Gastroesophageal sphincter (tissue), 4 donors: Measurements from ENCODE around the gene LRRC46. TPM values are rescaled to one million over a fixed set of nuclear protein-coding genes. Genes with fewer than 3 reads are reported as not detected.

Source experiments
- ATAC-seq: fragments of 150-250 bp; one replicate; pipeline ENCODE4 v1.9.1; 2016; ENCODE audit warnings: mild to moderate bottlenecking, moderate library complexity
- H3K27ac ChIP-seq, 4 donors: fragments of 200-600 bp; sonication (generic) in 3 of 4; 1 replicate in 3 of 4; 2 replicates in 1 of 4; pipeline ENCODE4 v1.5.1; 2016 to 2019
- H3K27me3 ChIP-seq: fragments of 200-600 bp; sonication (generic); one replicate; pipeline ENCODE4 v1.5.1; 2019
- H3K36me3 ChIP-seq, 2 donors: fragments of 200-600 bp; sonication (generic); one replicate each; pipeline ENCODE4 v1.5.1; 2019; ENCODE audit warnings: control low read depth in 1 of 2
- H3K4me1 ChIP-seq, 3 donors: fragments of 200-600 bp; sonication (generic); 1 replicate in 2 of 3; 2 replicates in 1 of 3; pipeline ENCODE4 v1.5.1; 2016 to 2019; ENCODE audit warnings: control low read depth in 2 of 3
- H3K4me3 ChIP-seq, 2 donors: fragments of 200-600 bp; sonication (generic); one replicate each; pipeline ENCODE4 v1.5.1; 2019; ENCODE audit warnings: mild to moderate bottlenecking in 1 of 2, moderate library complexity in 1 of 2
- H3K9me3 ChIP-seq, 3 donors: fragments of 200-600 bp; sonication (generic); one replicate each; pipeline ENCODE4 v1.5.1; 2017 to 2019; ENCODE audit warnings: control low read depth in 2 of 3
- CTCF ChIP-seq, 4 experiments: fragments of 200-600 bp in 2 of 4; fragments of 450-650 bp in 2 of 4; sonication (generic) in 1 of 4; IDR thresholded peaks; one replicate each; pipeline ENCODE4 v1.5.1; 2017 to 2019; ENCODE audit warnings: antibody characterized with exemption in 4 of 4, mild to moderate bottlenecking in 2 of 4, moderate library complexity in 2 of 4
- EP300 ChIP-seq: sonication (generic); formaldehyde crosslinking; IDR thresholded peaks from one replicate; pipeline ENCODE4 v1.6.1; 2017; ENCODE audit warnings: antibody characterized with exemption, mild to moderate bottlenecking
- POLR2A ChIP-seq, 2 donors: fragments of 450-650 bp; IDR thresholded peaks; one replicate each; pipeline ENCODE4 v1.6.1; 2017; ENCODE audit warnings: antibody characterized with exemption in 2 of 2, mild to moderate bottlenecking in 2 of 2, moderate library complexity in 1 of 2
- POLR2AphosphoS5 ChIP-seq: sonication (generic); formaldehyde crosslinking; IDR thresholded peaks from one replicate; pipeline ENCODE4 v1.6.1; 2017; ENCODE audit warnings: antibody characterized with exemption
- WGBS, 2 donors: methylation state at CpG; one replicate each; pipeline ENCODE4 v1.1.5; 2018; ENCODE audit warnings: low coverage in 1 of 2; 5-methylcytosine and 5-hydroxymethylcytosine counted together
- total RNA-seq, 4 donors: library from RNA; depleted of rRNA; stranded (reverse); fragments of >200 nt; gene quantifications; one replicate each; pipeline ENCODE4 v1.1.0, GENCODE V29; 2016

Gene LRRC46
- total RNA-seq, 4 donors from 2014 or later, result 0.46 to 1.3 TPM; not detected in 2

- H3K4me3 ChIP-seq, result no peak overlapping the region
- no peaks in the 10 kb centered on the region for H3K9me3 ChIP-seq
- no peak overlapping the region for H3K27ac ChIP-seq
- H3K27me3 ChIP-seq, result peaks cover 99% of the 10 kb centered on the region
- peaks cover 0 to 22% (median 9%) of the 10 kb centered on the region in 3 donors for H3K4me1 ChIP-seq
- WGBS, 2 donors, result 28 to 30% methylated on average over 2 to 5 of the region's 5 CpGs
- H3K36me3 ChIP-seq, result no peaks in the 10 kb centered on the region
- TF ChIP-seq POLR2A (IDR thresholded peaks at IDR 0.05) (no peak), POLR2AphosphoS5 (no peak), EP300 (no peak), CTCF (IDR thresholded peaks at IDR 0.05) (no peak)
- no peak for ATAC-seq
Observed at GRCh38 chr17:47853616-47854015, 22.1 kb downstream of the LRRC46 start.

- Histone ChIP-seq H3K9me3 (no peaks in the 10 kb centered on the region), H3K4me3 (no peak overlapping the region), H3K27me3 (peaks cover 99% of the 10 kb centered on the region), H3K27ac (no peak overlapping the region), H3K4me1 (peaks cover 0 to 18% (median 7%) of the 10 kb centered on the region in 3 donors), H3K36me3 (no peaks in the 10 kb centered on the region)
- TF ChIP-seq CTCF (IDR thresholded peaks at IDR 0.05), result no peak
- no peak for TF ChIP-seq EP300
- no peak for TF ChIP-seq POLR2A (IDR thresholded peaks at IDR 0.05)
- no peak for TF ChIP-seq POLR2AphosphoS5
- WGBS, 2 donors, result 5% methylated on average over 3 of the region's 3 CpGs; no CpG with 5 or more reads in 1 of the 2 donors
- no peak for ATAC-seq
Observed at GRCh38 chr17:47855737-47856136, 24.3 kb downstream of the LRRC46 start.

GRCh38 chr17:47856830-47857229, 25.4 kb downstream of the LRRC46 start:
- no peak for ATAC-seq
- H3K27me3 ChIP-seq, result peaks cover 99% of the 10 kb centered on the region
- H3K9me3 ChIP-seq, result no peaks in the 10 kb centered on the region
- no peak overlapping the region for H3K4me3 ChIP-seq
- no peak overlapping the region for H3K27ac ChIP-seq
- H3K36me3 ChIP-seq, result no peaks in the 10 kb centered on the region
- TF ChIP-seq POLR2AphosphoS5 (no peak), EP300 (no peak), CTCF (IDR thresholded peaks at IDR 0.05) (no peak), POLR2A (IDR thresholded peaks at IDR 0.05) (no peak)
- peaks cover 0 to 7% (median 0%) of the 10 kb centered on the region in 3 donors for H3K4me1 ChIP-seq

- ATAC-seq, result no peak
- no peaks in the 10 kb centered on the region for H3K36me3 ChIP-seq
- TF ChIP-seq EP300 (no peak), POLR2AphosphoS5 (no peak), CTCF (IDR thresholded peaks at IDR 0.05) (no peak)
- H3K4me3 ChIP-seq, result no peak overlapping the region
- no peaks in the 10 kb centered on the region for H3K9me3 ChIP-seq
- WGBS, 2 donors, result 49 to 65% methylated on average over 7 to 10 of the region's 16 CpGs
- no peak overlapping the region for H3K27ac ChIP-seq
- H3K4me1 ChIP-seq, result no peaks in the 10 kb centered on the region
- H3K27me3 ChIP-seq, result peaks cover 89% of the 10 kb centered on the region
Observed at GRCh38 chr17:47857551-47858455, 26.3 kb downstream of the LRRC46 start.

GRCh38 chr17:47860386-47860785, 28.9 kb downstream of the LRRC46 start:
- WGBS, 2 donors, result 73 to 94% methylated on average over 1 to 5 of the region's 5 CpGs
- no peak overlapping the region for H3K27ac ChIP-seq
- no peaks in the 10 kb centered on the region for H3K9me3 ChIP-seq
- H3K4me1 ChIP-seq, result no peaks in the 10 kb centered on the region
- ATAC-seq, result no peak
- H3K27me3 ChIP-seq, result peaks cover 73% of the 10 kb centered on the region
- no peaks in the 10 kb centered on the region for H3K36me3 ChIP-seq
- H3K4me3 ChIP-seq, result no peak overlapping the region
- TF ChIP-seq POLR2A (IDR thresholded peaks at IDR 0.05) (no peak), CTCF (IDR thresholded peaks at IDR 0.05) (no peak), EP300 (no peak), POLR2AphosphoS5 (no peak)
